ENCODE measurements around the gene DNAJC5G. TPM values are rescaled to one million over a fixed set of nuclear protein-coding genes. Genes with fewer than 3 reads are reported as not detected.

Gene DNAJC5G, protein sequence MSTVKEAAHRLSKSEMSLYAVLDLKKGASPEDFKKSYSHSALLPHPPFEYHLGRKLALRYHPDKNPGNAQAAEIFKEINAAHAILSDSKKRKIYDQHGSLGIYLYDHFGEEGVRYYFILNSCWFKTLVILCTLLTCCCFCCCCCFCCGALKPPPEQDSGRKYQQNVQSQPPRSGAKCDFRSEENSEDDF
- total RNA-seq: not detected in 2 replicates

DNA sequence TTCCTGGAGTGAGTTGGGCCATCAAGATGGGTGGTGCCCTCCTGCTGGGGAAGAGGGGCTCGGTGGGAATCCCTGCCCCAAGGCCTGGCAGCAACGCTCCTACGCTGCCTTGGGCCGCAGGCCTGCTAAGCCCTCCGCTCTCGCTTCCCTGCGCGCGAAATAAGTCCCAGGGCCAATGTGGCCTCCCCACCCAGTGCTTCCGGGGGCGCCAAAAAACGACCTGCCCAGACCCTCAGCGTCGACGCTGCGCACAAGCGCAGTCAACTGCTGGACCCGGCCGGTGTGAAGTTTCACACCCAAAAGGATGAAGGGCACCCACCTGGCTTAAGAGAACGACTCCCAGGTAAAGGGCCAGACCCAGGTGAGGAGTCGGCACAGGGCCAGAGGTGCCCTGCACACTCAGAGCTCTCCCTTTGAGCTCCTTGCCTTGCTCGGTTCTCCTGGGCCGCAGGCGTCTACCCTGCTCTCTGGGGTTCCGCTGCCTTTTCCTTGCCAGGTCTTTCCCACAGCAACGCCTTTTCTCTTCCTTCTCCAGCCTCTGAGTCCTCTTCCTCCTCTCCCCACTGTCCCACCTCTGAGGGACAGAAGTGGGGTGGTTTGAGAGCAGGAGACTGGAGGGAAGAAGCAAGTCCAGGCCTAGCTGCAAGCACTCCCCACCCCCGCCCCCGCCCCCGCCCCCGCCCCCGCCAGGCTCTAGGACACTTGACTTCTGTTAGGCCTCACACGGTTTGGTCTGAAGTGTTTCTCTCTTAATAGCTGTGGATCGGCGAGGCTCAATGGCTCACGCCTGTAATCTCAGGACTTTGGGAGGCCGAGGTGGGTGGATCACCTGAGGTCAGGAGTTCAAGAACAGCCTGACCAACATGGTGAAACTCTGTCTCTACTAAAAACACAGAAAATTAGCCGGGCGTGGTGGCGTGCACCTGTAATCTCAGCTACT is at the start of gene DNAJC5G:
Gene DNAJC5G, plus strand, starts transcription at position 223 of the 940 bp plus-strand sequence. CDS start 1,296 bp downstream, outside the sequence.

DNA sequence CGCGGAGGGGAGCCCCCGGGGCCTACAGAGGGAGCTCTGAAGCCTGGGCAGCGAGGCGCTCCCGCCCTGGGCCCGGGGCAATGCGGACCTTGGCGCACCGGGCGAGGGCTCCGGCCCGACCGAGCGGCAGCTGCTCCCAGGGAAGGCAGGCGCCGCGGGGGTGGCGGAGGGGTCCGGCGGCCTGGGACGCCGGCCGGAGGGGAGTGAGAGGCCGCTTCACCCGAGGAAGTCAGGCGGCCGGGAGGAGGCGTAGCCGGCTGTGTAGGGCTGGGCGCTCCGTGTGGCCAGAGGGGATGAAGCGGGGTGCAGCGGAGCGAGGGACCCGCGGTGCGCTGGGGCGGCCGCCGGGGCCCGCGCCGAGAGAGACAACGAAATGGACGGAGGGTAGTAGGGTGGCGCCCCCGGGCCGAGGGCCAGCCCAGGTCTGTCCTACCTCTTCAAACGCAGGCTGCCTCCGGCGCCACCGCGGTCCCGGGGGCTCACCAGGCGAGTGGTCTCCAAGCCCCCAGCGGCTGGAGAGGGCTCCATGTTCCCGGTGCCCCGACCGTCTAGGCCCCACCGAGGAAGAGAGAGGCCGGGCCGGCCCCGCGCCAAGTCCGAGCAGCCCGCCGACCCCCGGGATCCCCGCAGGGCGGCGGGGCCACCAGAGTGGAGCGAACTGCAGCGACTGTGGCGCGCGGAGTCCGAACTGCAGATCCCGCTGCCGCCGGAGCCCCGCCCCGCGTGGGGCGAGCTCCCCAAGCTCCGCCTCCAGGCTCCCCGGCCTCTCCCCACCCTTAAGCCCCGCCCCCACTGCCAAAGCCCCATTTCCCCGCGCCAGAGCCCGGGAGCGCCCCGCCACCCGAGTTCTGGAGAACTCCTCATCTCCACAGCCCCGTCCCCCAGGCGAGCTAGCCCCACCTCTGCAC is 12.6 kb upstream of the DNAJC5G start, which contains the start of gene SLC30A3:
Gene SLC30A3, minus strand, starts transcription at position 669 of the 908 bp plus-strand sequence. Its CDS starts 141 bp downstream, at position 528.

DNA sequence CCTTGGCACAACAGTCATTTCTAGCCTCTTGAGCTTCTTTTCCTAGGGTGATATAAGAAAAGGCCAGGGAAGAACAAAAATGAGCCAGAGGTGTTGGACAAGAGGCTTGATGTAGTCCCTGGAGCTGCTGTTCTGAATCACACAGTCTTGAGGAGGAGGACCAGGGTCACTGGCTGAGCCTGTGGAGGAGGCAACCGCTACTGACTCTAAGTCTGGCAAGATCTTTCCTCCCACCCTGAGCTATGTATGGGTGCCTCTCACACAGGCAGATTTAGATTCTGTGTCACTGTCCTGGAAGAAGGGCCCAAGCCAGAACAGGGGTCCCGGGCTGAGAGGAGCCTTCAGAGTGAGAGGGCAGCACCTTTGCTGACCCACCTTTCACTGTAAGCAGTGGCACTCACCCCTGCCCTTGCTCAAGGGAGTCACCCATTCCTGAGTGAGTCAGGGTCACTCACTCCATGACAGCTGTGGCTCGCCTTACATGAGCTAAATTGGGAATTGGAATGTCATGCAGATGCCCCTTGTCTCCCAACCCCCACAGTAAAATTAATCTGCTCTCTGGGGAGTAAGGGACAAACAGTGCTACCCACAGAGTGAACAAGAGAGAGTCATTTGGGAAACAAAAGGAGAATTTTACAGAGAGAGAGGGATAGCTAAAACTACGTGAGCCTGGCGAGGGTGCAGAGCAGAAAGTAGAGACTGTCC is 6.8 kb downstream of the DNAJC5G start, which contains the start of gene TRIM54:
Gene TRIM54, plus strand, starts transcription at position 575 of the 705 bp plus-strand sequence. CDS start 303 bp downstream, outside the sequence.

DNA sequence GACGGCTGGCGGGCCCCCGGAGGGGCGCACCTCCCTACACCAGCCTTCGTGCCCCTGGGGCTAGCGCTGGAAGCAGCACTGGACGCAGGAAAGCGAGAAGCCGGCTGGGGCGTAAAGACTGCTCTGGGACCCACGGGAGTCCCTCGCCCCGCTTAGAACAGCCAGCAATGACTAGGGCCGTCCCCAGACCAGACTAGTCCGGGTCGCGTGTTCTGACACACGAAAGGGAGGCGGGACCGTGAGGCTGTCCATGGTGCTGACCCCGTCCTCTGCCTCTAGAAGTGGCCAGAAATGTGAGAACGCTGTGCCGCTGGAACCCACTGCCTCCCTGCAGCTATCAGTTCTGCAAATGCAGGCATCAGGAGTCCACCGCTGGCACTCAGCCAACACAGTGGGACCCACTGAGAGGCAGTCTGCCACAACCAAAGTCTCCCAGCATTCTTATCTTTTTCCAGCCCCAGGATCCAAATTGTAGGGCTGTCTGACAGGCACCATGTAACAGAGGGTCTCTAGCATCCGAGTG is 33.2 kb downstream of the DNAJC5G start, which contains the start of gene UCN:
Gene UCN, minus strand, starts transcription at position 87 of the 523 bp plus-strand sequence. CDS start 550 bp downstream, outside the sequence.

DNA sequence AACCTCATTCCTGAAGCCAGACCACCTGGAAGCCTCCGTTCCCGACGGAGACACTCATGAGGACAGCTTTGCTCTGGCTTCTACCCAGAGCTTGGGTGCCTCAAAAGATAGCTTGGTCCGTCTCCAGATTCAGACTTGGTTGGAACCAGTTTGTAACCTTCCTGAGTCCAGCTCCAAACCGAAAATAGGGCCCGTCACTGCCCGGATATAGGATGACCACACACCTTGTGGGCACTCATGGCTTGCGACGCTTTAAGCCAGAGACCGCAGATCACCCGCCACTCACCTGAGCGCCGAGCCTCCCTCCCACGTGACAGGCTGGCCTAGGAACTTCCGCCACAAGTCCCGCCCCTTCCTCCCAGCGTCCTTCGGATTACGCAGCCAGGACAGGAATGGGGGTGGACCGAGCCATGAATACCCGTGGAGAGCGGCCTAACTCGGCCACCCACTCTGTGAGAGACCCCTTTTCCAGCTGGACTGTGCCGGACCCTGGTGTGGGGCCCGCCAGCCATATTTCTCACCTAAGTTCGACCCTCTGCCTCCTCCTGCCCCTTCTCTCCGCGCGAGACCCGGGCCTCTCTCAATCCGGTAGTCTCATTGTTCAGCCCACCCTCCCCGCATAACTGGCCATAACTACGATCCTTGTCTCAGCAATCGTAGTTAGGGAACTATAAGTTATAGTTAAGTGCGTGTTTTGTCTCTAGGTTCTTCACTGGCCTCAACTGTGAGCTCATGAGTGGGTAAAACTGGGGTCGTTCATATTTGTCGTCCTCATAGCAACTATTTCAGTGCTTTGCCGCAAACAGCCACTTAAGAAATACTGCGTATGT is 47.7 kb downstream of the DNAJC5G start, which contains the start of gene MPV17:
Gene MPV17, minus strand, starts transcription at position 332 of the 830 bp plus-strand sequence. CDS start 580 bp downstream, outside the sequence.

Other genes with a start within 250 kb of the DNAJC5G start
- 22.2 and 28.2 TPM in 2 replicates for gene TMEM214, start 242.5 kb upstream of the DNAJC5G start, total RNA-seq
- gene AGBL5, start 223.8 kb upstream of the DNAJC5G start, total RNA-seq: 19.3 and 23.4 TPM in 2 replicates
- 257 and 386 TPM in 2 replicates for gene OST4, start 203.8 kb upstream of the DNAJC5G start, total RNA-seq
- gene EMILIN1, start 196.8 kb upstream of the DNAJC5G start, total RNA-seq: 5.8 and 6.1 TPM in 2 replicates
- 2.2 and 4.6 TPM in 2 replicates for gene KHK, start 188.7 kb upstream of the DNAJC5G start, total RNA-seq
- 0.70 and 3.2 TPM in 2 replicates for gene CGREF1, start 156.3 kb upstream of the DNAJC5G start, total RNA-seq
- gene ABHD1, start 151.6 kb upstream of the DNAJC5G start, total RNA-seq: not detected in 2 replicates
- gene PREB, start 140.8 kb upstream of the DNAJC5G start, total RNA-seq: 59.9 and 68.1 TPM in 2 replicates
- not detected in 2 replicates for gene PRR30, start 136.0 kb upstream of the DNAJC5G start, total RNA-seq
- gene TCF23, start 126.4 kb upstream of the DNAJC5G start, total RNA-seq: not detected in 2 replicates
- gene ATRAID, start 63.4 kb upstream of the DNAJC5G start, total RNA-seq: 120 and 148 TPM in 2 replicates
- 29.6 and 40.1 TPM in 2 replicates for gene SLC5A6, start 63.2 kb upstream of the DNAJC5G start, total RNA-seq
- gene CAD, start 58.1 kb upstream of the DNAJC5G start, total RNA-seq: 43.7 and 51.4 TPM in 2 replicates
- not detected in 2 replicates for gene SLC30A3, start 12.4 kb upstream of the DNAJC5G start, total RNA-seq
- gene TRIM54, start 7.0 kb downstream of the DNAJC5G start, total RNA-seq: not detected in 2 replicates
- 0.49 and 1.7 TPM in 2 replicates for gene UCN, start 33.0 kb downstream of the DNAJC5G start, total RNA-seq
- gene MPV17, start 47.7 kb downstream of the DNAJC5G start, total RNA-seq: 73.2 and 88.3 TPM in 2 replicates
- 38.6 and 48.0 TPM in 2 replicates for gene GTF3C2, start 81.3 kb downstream of the DNAJC5G start, total RNA-seq
- 35.3 and 37.6 TPM in 2 replicates for gene EIF2B4, start 94.9 kb downstream of the DNAJC5G start, total RNA-seq
- 86.1 and 106 TPM in 2 replicates for gene SNX17, start 95.2 kb downstream of the DNAJC5G start, total RNA-seq
- gene ZNF513, start 105.3 kb downstream of the DNAJC5G start, total RNA-seq: 9.1 and 11.0 TPM in 2 replicates
- 114 and 115 TPM in 2 replicates for gene PPM1G, start 134.2 kb downstream of the DNAJC5G start, total RNA-seq
- gene NRBP1, start 153.2 kb downstream of the DNAJC5G start, total RNA-seq: 64.1 and 83.3 TPM in 2 replicates
- gene KRTCAP3, start 166.9 kb downstream of the DNAJC5G start, total RNA-seq: 44.1 and 86.7 TPM in 2 replicates
- 8.2 and 9.2 TPM in 2 replicates for gene IFT172, start 214.3 kb downstream of the DNAJC5G start, total RNA-seq
- gene FNDC4, start 219.8 kb downstream of the DNAJC5G start, total RNA-seq: 9.7 and 12.5 TPM in 2 replicates
- gene GCKR, start 221.4 kb downstream of the DNAJC5G start, total RNA-seq: not detected in 2 replicates

Measured in airway epithelial cell (primary cell).